GM19035 (cell line): ENCODE measurements around the gene ADGRA1.

ENCODE experiments used
- ATAC-seq: cut with Tn5 transposase; IDR thresholded peaks from one replicate; pipeline ENCODE4 v1.9.1; 2021; ENCODE audit not compliant: unreplicated experiment

The ADGRA1 gene

DNA sequence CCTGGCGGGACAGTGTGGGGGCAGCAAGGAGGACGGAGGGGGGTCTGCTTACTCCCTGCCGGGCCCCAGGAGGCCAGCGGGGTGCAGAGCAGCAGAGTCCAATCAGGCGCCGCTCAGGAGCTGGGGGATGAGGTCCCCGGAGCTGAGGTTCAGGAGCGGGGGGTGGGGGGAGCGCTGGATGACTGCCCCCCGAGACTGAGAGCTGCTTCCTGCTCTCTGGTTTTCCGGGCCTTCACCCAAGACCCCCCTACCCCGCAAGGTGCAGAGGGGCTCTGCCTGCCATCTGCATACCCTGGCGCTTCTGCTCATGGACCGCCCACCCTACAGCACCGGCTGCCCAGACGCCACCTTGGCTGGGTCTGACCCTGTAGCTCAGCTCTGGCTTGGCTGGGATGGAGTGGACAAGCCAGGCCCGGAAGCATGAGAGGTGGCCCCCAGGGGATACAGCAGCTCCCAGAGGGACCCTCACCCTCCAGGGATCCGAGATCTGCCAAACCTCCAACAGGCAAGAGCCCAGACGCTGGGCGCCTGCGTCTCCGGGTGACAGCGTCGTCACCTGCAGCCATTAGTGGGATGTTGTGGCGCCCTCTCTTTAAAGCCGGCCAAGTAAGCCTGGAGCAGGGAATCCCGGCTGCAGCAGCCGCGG, 73.2 kb downstream of the ADGRA1 start:
- no peak for ATAC-seq

DNA sequence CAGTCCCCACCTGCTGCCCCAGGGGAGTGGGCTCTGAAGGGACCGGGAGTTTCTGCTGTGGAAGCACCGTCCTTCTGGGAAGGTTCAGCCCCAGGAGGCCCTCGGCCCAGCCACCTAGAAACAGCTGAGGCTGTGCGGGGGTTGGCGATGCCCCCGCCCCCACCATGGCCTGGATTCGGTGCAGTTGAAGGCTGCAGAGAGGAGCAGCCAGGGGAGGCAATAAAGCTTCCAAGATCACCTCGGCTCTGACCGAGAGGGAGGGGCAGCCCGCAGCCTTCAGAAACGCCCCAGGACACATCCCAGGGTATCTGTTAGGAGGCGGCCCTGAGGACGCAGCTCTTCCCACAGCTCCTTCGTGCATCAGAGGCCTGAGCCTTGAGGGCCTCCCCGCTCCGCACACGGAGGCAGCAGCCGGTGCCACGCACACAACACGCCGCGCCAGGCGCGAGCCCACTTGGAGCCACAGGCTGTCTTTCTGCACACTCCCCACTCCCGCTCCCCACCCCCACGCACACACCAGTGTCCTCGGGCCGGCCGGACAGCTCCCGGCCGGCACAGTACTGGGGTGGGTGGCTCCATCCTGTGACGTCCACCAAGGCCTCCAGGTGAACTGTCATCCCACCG, 73.9 kb downstream of the ADGRA1 start:
- ATAC-seq: no peak

DNA sequence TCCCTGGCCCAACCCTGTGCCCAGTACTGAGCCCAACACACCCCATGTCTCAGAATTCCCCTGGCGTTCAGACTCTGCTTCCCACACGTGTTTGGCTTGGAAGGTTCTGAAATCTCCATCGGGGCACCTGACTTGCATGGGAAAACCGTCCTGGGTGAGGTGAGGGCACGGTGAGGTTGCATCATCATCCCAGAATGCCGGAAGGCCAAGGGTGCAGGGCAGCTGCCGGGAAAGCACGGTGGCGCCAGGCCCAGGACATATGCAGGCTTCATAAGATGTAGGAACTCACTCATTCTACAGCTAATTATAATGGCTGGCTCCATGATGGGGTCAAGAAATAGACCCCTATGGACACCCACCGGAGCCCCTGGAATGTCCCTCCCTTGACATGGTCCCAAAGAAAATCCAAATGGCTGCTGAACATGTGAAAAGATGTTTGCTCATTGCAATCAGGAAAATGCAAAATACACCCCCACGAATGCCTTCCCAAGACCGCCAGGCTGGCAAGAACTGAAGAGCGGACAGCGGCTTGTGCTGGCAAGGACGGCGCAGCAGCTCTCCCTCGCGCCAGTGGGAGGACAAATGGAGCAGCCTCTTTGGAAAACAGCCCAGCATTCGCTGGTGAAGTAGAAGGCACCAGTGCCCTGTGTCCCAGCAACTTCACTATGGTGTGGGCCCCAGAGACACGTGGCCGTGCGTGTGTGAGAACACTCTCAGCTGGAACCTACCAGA, 74.6 kb downstream of the ADGRA1 start:
- no peak for ATAC-seq

DNA sequence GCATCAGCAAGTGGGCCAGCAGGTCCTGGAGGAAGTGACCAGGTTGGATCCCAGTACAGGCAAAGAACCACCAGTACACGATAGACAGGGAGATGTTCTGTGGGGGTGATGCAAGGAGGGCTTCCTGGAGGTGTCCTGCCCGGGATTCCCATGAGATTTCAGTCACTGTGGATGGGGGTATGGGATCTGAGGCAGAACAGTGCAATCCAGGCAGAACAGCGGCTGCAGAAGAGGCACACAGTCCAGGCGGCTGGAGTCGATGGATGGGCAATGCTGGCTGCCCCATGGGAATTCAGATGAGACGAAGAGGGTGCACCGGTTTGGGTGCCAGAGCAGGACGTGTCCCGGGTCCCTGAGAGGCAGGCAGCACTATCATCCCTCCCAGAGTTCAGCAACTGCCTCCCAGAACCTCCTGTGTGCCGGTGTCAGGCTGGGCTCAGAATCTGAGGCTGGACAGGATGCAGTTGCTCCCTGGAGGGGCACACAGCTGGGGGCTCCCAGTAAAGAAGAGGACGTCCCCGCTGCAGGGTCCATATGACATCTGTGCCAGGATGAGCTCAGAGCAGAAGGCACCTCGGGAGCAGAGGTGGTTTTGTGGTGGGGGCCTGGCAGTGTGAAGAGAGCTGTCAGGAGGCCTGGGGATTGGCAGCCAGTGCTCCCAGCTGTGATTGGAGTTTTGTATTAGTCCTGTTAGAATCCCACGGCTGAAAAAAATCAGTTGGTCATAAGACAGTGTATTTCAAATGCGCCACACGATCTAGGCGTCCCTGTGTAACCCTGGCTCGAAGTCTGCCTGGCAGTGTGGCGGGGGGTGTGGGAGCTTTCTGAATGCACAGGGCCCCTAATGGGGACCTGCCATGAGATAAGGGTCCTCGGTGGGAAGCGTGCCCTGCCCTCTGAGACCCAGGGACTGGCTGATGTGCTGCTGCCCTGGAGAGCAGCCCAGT, 75.5 kb downstream of the ADGRA1 start:
- ATAC-seq: no peak

DNA sequence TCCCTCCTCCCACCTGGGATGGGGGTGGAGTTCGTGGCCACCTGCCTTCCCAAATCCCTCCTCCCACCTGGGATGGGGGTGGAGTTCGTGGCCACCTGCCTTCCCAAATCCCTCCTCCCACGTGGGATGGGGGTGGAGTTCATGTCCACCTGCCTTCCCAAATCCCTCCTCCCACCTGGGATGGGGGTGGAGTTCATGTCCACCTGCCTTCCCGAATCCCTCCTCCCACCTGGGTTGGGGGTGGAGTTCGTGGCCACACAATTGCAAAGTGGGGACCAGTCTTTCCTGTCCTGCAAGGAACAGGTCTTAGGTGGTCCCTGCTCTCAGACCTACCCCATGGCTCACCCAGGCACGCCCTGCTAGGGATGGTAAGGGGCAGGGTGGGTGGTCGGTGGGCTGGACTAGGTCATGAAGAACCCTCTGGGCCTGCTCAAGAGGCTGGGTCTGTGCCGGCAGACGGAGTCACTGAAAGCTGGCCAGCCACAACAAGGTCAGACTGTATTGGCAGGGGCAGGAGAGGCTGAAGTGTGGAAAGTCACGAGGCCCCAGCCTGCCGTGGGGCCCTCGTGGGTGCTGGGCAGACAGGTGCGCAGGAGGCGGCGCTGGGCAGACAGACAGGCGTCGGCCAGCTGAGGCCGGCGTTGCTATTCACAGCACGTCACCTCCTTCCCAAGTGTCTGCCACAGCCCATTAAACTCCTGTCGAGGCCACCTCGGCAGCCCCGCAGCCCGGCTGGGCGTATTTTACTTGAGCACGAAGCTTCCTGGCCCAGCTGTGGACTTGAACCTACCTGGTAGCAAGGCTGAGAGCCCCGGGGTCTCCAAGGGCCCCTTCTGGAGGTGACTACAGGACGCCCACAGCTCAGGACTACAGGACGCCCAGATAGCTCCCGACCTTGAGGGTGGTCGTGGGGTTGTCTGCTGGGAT, 76.4 kb downstream of the ADGRA1 start:
- ATAC-seq: no peak

DNA sequence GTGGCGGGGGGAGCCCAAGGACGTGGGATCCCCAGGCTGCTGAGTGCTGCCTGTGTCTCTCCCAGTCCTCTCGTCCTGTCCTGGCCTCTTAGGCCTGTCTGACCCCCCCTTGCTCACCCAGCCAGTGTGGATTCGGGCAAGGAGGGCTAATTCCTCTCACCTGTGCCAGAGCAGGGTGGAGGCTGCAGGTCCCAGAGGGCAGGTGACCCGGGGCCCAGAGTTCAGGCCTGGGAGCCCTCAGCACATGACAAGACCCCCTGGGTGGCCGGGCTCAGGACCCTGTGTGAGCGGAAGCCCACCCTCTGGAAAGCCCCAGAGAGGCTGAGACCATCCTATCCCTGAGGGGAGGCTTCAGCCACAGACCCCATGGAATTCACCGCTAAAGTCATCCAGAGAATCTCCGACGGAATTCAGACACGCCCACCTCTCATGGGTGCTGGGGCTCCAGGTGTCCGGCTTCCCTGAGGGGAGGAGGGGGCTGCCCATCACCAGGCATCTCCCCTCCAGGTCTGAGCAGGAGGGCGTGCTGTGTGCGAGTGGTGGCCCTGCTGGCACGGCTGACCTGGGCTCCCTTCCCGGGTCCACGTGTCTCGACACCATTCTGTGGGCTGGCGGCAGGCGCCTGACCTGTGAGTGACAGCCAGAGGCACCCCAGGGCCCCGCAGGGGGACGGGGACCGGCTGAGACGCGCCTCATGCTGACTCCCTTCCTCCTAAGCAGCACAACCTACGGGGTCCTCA, 77.3 kb downstream of the ADGRA1 start:
- ATAC-seq: no peak

DNA sequence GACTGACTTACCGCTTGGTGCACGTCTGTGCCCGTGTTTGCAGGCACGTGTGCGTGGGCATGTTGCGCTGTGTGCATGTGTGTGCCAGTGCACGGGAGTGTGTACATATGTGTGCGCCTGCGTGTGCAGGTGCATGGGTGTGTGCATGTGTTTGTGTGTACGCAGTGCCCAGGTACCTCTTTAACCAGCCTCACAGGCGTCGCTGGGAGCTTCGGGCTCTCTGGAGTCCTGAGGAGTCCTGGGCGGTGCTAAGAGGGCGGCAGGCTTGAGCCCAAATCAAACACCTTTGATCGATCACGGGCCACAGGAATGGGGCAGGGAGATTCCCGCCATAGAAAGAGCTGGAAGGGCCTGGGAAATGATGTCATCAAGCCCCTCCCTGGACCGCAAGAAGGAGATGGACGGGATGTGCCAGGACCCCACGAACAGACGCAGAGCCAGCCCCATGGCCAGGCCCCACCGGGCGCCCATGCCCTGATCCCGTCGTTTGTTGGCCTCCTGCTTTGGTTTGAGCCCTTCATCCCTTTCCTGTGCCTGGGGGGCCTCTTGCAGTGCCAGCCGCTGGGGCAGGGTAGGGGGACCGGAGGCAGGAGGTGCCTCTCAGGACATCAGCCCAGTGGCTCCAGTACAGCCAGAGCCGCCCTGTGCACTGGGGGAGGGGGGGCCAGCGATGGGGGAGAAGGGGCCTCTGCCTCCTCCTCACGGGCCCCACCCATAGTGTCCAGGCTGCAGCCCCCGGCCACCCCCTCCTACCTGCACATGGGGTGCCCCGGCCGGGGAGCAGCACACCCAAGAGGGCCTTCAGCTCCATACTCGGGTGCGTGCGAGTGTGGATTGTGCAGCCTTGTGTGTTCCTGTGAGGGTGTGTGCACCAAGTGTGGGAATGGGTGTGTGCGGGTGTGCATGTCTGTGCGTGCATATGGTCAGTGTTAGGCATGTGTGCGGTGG, 78.1 kb downstream of the ADGRA1 start:
- ATAC-seq: no peak

DNA sequence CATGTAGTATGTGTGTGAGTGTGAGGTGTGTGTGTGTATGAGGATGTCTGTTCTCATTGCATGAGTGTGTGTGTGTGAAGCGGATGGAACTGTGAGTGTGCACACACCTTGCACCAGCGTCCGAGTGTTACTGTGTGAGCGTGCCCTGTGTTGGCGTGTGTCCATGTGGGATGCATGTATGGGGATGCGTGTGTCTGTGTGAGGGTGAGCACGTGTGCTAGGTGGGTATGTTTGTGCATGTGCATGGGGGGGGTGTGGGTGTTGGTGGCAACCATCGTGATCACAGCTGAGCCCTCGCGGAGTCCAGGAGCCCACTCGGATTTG, 78.7 kb downstream of the ADGRA1 start:
- ATAC-seq: no peak

DNA sequence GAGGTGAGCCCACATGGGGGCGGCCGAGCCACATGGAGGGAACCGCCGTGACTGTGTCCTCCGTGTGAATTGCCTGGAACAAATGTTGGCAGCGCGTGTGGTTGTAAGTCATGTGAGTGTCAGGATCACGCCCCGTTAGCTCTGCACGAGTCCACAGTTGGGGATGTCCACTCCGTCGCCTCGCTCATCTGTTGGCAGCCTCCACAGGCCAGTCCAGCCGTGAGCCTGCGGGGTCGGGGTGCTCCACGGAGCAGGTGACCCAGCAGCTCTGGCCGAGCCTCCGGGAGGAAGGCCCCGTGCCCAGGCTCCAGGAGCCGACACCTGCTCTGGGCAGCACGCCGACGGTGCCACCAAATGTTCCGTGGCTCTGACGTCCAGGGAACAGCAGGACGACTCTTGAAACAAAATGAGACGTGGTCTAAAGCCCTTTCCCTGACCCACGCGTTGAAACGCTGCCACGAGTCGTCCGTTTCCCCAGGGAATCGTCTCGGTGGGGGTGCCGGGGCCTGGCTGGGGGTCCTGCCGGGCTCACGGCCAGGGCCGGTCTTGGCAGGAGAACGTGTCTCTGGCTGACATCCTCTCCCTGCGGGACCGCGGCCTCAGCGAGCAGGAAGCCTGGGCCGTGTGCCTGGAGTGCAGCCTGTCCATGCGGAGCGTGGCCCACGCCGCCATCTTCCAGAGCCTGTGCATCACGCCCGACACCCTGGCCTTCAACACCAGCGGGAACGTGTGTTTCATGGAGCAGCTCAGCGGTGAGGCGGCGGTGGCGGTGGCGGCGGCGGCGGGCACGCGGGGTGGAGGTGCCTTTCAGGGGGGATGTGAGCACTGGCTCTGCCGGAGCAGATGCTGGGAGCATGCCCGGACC, 79.3 kb downstream of the ADGRA1 start:
- no peak for ATAC-seq

DNA sequence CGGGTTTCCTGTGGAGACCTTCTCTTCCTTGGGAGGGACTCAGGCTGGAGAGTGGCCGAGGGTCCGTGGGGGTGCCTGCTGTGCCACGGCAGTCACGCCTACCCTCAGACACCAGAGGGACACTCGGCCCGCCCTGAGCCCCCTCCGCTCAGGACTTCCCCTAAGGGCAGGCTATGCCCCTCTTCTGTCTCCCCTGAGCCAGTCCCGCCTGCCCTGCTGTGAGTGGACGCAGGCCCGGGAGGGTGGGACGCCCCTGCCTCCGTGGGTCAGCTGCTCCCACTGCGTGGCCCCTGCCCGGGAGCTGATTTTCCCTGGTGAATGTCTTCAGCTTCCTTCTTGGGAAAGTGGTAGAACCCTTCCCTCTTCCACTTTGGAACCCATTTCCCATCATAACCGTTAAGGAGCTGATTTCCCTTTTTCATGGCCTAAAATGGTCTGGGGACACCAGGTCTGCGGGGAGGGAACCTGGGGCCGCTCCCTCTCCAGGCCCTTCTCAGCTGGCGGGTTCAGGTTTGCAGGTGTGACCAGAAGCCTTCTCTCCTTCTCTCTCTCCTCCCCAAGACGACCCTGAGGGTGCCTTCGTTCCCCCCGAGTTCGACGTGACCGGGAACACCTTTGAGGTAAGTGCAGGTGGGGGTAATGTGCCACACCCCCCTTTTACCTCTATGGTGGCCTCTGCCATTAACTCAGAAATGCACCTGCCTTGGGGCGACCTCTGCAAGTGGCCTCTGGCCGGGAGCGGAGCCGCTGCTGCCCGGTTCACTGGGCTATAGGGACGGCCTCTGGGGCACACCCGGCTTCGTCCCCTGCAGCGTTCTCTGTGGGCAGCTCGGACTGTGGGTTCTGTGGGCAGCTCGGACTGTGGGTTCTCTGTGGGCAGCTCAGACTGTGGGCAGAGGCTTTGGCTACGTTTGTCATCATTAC, 80.2 kb downstream of the ADGRA1 start:
- ATAC-seq: no peak

DNA sequence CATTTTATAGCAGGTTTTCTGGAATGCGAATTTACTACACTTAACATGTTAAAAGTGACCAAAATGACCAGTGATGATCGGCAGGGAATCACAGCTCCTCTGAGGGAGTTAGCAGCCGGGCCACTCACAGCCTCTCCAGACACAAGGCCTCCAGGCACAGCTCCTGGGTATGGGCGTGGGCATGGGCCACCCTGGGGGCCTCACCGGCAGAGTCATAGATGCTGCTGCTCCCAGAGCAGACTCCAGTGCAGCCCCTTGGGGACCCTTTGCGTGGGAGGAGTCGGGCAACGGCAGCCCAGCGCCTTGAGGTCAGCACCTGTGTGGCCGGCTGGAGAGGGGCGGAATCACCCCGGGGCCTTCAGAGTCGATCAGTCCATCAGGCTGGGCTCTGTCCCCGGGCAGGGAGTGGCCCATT, 80.9 kb downstream of the ADGRA1 start:
- ATAC-seq: no peak

DNA sequence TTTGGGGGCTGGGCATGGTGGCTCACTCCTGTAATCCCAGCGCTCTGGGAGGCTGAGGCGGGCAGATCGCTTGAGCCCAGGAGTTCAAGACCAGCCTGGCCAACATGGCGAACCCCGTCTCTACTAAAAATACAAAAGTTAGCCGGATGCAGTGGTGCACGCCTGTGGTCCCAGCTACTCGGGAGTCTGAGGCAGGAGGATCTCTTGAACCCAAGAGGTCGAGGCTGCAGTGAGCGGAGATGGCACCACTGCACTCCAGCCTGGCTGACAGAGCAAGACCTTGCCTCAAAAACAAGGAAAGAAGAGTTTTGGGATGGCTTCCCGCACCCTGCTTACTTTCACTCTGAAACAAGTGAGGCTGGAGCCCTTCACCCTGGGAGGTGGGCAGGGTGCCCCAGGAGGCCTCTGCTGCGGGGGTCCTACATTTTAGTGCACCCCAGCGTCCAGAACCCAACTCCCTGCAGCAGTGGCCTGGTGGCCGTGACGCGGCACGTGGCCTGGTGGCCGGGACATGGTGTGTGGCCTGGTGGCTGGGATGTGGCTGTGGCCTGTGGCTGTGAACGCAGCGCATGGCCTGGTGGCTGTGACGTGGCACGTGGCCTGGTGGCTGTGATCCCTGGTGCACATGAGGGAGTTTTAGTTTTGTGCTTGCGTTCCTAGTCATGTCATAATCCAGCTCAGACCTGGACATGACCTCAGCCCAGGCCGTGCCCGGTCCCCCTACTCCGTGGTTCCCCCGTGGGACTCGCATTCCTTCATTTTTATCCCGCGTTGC, 81.6 kb downstream of the ADGRA1 start:
- no peak for ATAC-seq

DNA sequence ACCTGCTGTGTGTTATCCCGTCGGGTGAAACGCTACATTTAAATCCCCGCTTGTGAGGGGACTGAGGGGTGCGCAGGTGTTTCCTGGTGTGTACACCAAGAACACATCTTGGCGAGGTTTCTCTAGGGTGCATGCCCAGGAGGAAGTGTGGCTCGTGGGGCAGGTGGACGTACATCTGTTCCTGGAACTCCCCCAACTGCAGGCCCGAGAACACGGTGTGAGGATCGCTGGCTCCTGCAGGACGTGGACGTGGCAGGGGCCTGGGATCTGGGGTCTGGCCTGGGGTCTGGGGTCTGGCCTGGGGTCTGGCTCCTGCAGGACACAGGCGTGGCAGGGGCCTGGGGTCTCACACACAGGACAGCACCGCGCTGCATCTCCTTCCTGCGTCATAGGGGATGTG, 82.4 kb downstream of the ADGRA1 start:
- no peak for ATAC-seq

DNA sequence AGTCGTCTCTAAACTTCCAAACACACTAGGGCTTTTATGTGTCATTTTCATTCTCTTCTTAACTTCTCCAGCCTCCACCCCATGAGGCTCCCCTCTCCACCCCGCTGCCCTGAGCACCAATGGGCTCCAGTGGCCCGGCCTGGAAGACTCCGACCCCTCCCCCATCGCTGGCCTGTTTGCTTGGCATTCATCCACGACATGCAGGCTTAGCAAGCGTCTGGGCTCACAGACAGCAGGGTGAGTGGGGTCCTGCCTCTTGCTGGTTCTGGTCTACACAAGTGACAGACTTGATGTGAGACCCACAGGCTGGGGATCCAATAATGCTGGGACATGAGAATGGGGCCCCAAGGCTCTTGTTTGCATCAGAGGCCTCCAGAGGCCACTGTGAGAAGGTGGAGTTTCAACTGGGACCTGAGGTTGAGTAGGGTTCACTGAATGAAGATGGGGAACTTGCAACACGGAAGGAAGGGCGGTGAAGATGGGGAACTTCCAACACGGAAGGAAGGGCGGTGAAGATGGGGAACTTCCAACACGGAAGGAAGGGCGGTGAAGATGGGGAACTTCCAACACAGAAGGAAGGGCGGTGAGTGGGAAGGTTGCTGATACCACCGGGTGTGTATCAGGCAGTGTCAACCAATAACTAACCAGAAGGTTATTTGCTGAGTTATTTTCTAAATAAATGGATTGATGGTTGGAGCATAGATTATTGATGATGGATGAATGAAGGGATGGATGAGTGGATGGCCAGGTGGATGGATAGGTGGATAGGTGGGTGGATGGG, 86.3 kb downstream of the ADGRA1 start:
- ATAC-seq: no peak

DNA sequence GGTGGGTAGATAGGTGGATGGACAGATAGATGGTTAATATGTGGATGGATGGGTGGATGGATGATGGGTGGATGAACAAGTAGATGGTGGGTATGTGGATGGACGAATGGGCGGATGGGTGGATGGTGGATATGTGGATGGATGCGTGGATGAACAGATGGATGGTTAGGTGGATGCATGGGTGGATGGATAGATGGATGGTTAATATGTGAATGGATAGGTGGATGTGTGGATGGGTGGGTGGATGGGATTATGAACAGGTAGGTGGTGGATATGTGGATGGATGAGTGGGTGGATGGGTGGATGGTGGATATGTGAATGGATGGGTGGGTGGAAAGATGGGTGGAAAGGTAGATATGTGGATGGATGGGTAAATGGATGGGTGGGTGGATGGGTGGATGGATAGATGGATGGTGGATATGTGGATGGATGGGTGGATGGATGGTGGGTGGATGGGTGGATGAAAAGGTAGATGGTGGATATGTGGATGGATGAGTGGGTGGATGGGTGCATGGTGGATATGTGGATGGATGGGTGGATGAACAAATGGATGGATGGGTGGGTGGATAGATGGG, 87.1 kb downstream of the ADGRA1 start:
- no peak for ATAC-seq
